Globus pallidus (tissue), 1 donor: ENCODE measurements around the gene BICDL2.

ENCODE experiments used
- DNase-seq: peaks from one replicate; pipeline ENCODE4 v3.0.0-alpha.2; 2015; ENCODE audit warnings: low spot score

Gene BICDL2

DNA sequence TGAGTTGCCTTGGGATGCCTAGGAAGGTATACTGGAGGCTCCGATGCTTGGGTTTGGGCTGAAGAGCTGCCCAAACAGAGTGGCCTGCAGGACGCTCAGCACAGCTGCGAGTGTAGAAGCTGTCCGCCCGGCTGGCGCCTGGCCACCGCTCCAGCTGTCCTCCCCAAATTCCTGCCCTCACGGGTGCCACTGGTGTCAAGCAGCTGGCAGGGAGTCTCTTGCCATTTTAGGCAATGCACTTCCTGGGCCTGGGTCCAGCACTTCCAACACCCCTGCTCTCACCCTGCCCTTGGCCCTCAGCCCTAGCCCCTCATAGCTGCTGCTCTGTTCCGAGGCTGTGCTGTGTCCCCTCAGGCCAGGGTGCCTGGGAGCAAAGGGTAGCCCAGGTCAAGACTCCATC lies 51.3 kb downstream of the BICDL2 start:
- no peak for DNase-seq

GRCh38 chr16:2983706-2984136 lies 53.0 kb downstream of the BICDL2 start:
- DNase-seq: no peak

DNA sequence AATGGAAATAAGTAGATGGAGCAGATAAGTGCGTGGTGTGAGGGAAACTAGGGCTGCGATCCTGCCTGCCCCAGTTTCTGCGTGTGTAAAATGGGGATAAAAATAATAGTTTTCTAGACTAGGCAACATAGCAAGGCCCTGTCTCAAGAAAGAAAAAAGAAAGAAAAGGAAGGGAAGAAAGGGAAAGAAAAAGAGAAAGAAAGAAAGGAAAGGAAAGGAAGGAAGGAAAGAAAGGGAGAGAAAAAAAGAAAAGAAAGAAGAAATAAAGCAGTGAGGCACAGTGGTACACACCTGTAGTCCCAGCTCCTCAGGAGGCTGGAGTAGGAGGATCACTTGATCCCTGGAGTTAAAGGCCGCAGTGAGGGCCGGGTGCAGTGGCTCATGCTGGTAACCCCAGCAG lies 54.3 kb downstream of the BICDL2 start:
- DNase-seq: no peak

GRCh38 chr16:2981899-2982250 lies 54.9 kb downstream of the BICDL2 start:
- no peak for DNase-seq

DNA sequence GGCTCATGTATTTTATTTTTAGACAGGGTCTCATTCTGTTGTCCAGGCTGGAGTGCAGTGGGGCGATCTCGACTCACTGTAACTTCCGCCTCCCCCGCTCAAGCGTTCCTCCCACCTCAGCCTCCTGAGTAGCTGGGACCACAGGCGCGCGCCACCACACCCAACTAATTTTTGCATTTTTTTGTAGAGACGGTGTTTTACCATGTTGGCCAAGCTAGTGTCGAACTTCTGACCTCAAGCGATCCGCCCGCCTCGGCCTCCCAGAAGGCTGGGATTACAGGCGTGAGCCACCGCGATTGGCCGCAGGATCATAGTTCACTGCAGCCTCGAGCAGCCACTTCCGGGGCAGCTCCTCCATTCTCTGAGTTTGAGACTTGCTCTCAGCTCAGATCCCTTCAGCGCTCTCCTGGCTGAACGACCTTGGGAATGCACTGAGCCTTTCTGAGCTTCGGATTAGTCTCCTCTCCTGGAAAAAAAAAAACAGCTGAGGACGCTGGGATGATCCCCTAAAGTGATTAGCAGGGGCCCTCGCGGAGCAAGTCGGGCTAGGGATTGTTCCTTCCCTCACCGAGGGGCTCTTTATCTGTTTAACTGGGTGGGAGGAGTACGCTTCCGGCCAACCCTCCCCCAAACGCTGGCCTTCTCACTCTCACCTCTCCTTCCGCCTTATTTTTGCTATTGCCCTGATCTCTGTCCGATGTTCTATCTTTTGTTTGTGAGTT lies 55.4 kb downstream of the BICDL2 start:
- no peak for DNase-seq

DNA sequence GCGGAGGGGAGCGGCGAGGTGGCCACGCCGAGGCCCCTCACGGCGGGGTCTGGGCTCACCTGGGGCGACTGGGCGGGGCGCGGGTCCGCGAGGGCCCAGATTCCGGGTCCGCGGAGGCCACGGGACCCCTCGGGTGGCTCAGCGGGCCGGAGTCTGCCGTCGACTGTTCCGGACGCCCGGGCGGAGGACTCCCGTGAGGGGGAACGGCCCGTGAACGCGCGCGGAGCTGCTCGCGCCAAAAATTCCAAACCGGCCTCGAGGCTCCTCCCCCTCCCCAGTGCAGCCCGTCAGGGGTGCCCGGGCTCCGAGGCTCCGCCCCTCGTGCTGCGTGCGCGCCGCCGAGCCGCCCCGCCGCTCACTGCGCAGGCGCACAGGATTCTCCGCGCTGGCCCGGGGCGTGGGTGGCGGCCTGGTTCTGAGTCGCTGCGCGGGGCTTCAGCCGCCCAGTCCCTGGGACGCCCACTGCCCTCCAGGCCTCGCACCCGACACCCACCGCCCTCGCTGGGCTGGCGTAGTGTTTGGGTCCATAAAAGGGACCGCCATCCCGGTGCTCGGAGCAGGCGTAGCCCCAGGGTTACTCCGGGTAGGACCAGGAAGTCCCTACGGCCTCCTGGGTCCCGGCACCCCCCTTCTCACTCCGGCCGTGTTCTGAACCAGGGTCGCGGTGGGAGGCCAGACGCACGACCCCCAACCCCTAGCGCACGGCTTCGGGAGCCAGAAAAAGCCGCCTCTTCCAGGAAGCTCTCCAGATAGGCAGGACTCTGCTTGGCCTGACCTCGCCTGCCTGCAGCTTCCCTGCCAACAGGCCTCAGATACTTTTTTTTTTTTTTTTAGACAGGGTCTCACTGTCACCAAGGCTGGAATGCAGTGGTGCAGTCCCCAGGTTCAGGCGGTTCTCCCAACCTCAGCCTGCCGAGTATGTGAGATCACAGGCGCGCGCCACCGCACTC lies 56.2 kb downstream of the BICDL2 start, which contains the start of gene PKMYT1:
PKMYT1 (minus strand) TSS at position 220 of the 950 bp plus-strand sequence. CDS start 789 bp downstream, outside the sequence.
- peak; percentile 83 for DNase-seq

- DNase-seq: no peak
Measured at GRCh38 chr16:2979669-2980226, 57.0 kb downstream of the BICDL2 start.
